ENCODE measurements around the gene EPHA2. TPM values are rescaled to one million over a fixed set of nuclear protein-coding genes. Genes with fewer than 3 reads are reported as not detected.

EPHA2 gene
- total and polyA plus RNA-seq, 4 donors = 2.4 to 5.0 (median 4.0) TPM

GRCh38 chr1:16186655-16187235 is 30.9 kb upstream of the EPHA2 start:
- Histone ChIP-seq H3K4me3 (ENCODE audit: low read depth, low read length) (no peak overlapping the region), H3K36me3 (ENCODE audit: control insufficient read depth, insufficient read depth, low read length) (no peaks in the 10 kb centered on the region), H3K27ac (ENCODE audit: low read depth, low read length) (no peak overlapping the region), H3K9me3 (ENCODE audit: control insufficient read depth, insufficient read depth, low read length) (no peaks in the 10 kb centered on the region), H3K4me1 (ENCODE audit: control insufficient read depth, insufficient read depth, low read length) (peaks cover 36% of the 10 kb centered on the region), H3K27me3 (ENCODE audit: control insufficient read depth, insufficient read depth, low read length) (no peaks in the 10 kb centered on the region)
- no peak for DNase-seq (ENCODE audit: low read depth in 4 of 6, low spot score in 6 of 6)
- WGBS (ENCODE audit: insufficient coverage) = 82% methylated on average over 4 of the region's 9 CpGs

GRCh38 chr1:16184557-16185303 is 28.9 kb upstream of the EPHA2 start:
- peaks cover 27% of the 10 kb centered on the region for H3K4me1 ChIP-seq (ENCODE audit: control insufficient read depth, insufficient read depth, low read length)
- H3K4me3 ChIP-seq (ENCODE audit: low read depth, low read length) = no peak overlapping the region
- DNase-seq (ENCODE audit: low read depth in 4 of 6, low spot score in 6 of 6) = no peak
- no peak overlapping the region for H3K27ac ChIP-seq (ENCODE audit: low read depth, low read length)
- no peaks in the 10 kb centered on the region for H3K36me3 ChIP-seq (ENCODE audit: control insufficient read depth, insufficient read depth, low read length)
- WGBS (ENCODE audit: insufficient coverage) = 92% methylated on average over 10 of the region's 10 CpGs
- no peaks in the 10 kb centered on the region for H3K9me3 ChIP-seq (ENCODE audit: control insufficient read depth, insufficient read depth, low read length)
- H3K27me3 ChIP-seq (ENCODE audit: control insufficient read depth, insufficient read depth, low read length) = no peaks in the 10 kb centered on the region

- Histone ChIP-seq H3K4me1 (ENCODE audit: control insufficient read depth, insufficient read depth, low read length) (peaks cover 20% of the 10 kb centered on the region), H3K4me3 (ENCODE audit: low read depth, low read length) (no peak overlapping the region), H3K27me3 (ENCODE audit: control insufficient read depth, insufficient read depth, low read length) (no peaks in the 10 kb centered on the region), H3K9me3 (ENCODE audit: control insufficient read depth, insufficient read depth, low read length) (no peaks in the 10 kb centered on the region), H3K27ac (ENCODE audit: low read depth, low read length) (no peak overlapping the region), H3K36me3 (ENCODE audit: control insufficient read depth, insufficient read depth, low read length) (no peaks in the 10 kb centered on the region)
- 82% methylated on average over 16 of the region's 19 CpGs for WGBS (ENCODE audit: insufficient coverage)
- DNase-seq (ENCODE audit: low read depth in 4 of 6, low spot score in 6 of 6) = no peak
Observed at GRCh38 chr1:16183765-16184556, 28.1 kb upstream of the EPHA2 start.

- H3K27me3 ChIP-seq (ENCODE audit: control insufficient read depth, insufficient read depth, low read length) = no peaks in the 10 kb centered on the region
- no peaks in the 10 kb centered on the region for H3K9me3 ChIP-seq (ENCODE audit: control insufficient read depth, insufficient read depth, low read length)
- 74% methylated on average over 11 of the region's 13 CpGs for WGBS (ENCODE audit: insufficient coverage)
- DNase-seq (ENCODE audit: low read depth in 4 of 6, low spot score in 6 of 6) = no peak
- H3K4me3 ChIP-seq (ENCODE audit: low read depth, low read length) = no peak overlapping the region
- H3K27ac ChIP-seq (ENCODE audit: low read depth, low read length) = no peak overlapping the region
- no peaks in the 10 kb centered on the region for H3K36me3 ChIP-seq (ENCODE audit: control insufficient read depth, insufficient read depth, low read length)
- H3K4me1 ChIP-seq (ENCODE audit: control insufficient read depth, insufficient read depth, low read length) = peaks cover 18% of the 10 kb centered on the region
Observed at GRCh38 chr1:16183179-16183578, 27.3 kb upstream of the EPHA2 start.

GRCh38 chr1:16181887-16182719 is 26.2 kb upstream of the EPHA2 start:
- Histone ChIP-seq H3K27me3 (ENCODE audit: control insufficient read depth, insufficient read depth, low read length) (no peaks in the 10 kb centered on the region), H3K9me3 (ENCODE audit: control insufficient read depth, insufficient read depth, low read length) (no peaks in the 10 kb centered on the region), H3K4me1 (ENCODE audit: control insufficient read depth, insufficient read depth, low read length) (peaks cover 20% of the 10 kb centered on the region), H3K27ac (ENCODE audit: low read depth, low read length) (peak overlapping the region; percentile 85), H3K4me3 (ENCODE audit: low read depth, low read length) (no peak overlapping the region), H3K36me3 (ENCODE audit: control insufficient read depth, insufficient read depth, low read length) (no peaks in the 10 kb centered on the region)
- 65% methylated on average over 14 of the region's 18 CpGs for WGBS (ENCODE audit: insufficient coverage)
- peak in 1 of 6 donors; percentile 54 for DNase-seq (ENCODE audit: low read depth in 4 of 6, low spot score in 6 of 6)

- Histone ChIP-seq H3K36me3 (ENCODE audit: control insufficient read depth, insufficient read depth, low read length) (no peaks in the 10 kb centered on the region), H3K4me1 (ENCODE audit: control insufficient read depth, insufficient read depth, low read length) (peaks cover 37% of the 10 kb centered on the region), H3K27me3 (ENCODE audit: control insufficient read depth, insufficient read depth, low read length) (no peaks in the 10 kb centered on the region), H3K9me3 (ENCODE audit: control insufficient read depth, insufficient read depth, low read length) (no peaks in the 10 kb centered on the region), H3K27ac (ENCODE audit: low read depth, low read length) (no peak overlapping the region), H3K4me3 (ENCODE audit: low read depth, low read length) (no peak overlapping the region)
- DNase-seq (ENCODE audit: low read depth in 4 of 6, low spot score in 6 of 6) = no peak
- WGBS (ENCODE audit: insufficient coverage) = 47% methylated on average over 2 of the region's 13 CpGs
Observed at GRCh38 chr1:16180291-16180824, 24.5 kb upstream of the EPHA2 start.

GRCh38 chr1:16178596-16179497 is 23.0 kb upstream of the EPHA2 start:
- Histone ChIP-seq H3K4me1 (ENCODE audit: control insufficient read depth, insufficient read depth, low read length) (peaks cover 52% of the 10 kb centered on the region), H3K27ac (ENCODE audit: low read depth, low read length) (no peak overlapping the region), H3K9me3 (ENCODE audit: control insufficient read depth, insufficient read depth, low read length) (no peaks in the 10 kb centered on the region), H3K27me3 (ENCODE audit: control insufficient read depth, insufficient read depth, low read length) (no peaks in the 10 kb centered on the region), H3K4me3 (ENCODE audit: low read depth, low read length) (no peak overlapping the region), H3K36me3 (ENCODE audit: control insufficient read depth, insufficient read depth, low read length) (no peaks in the 10 kb centered on the region)
- WGBS (ENCODE audit: insufficient coverage) = 85% methylated on average over 17 of the region's 19 CpGs
- DNase-seq (ENCODE audit: low read depth in 4 of 6, low spot score in 6 of 6) = no peak

- no peaks in the 10 kb centered on the region for H3K36me3 ChIP-seq (ENCODE audit: control insufficient read depth, insufficient read depth, low read length)
- 90% methylated on average over 2 of the region's 4 CpGs for WGBS (ENCODE audit: insufficient coverage)
- no peak overlapping the region for H3K4me3 ChIP-seq (ENCODE audit: low read depth, low read length)
- no peaks in the 10 kb centered on the region for H3K9me3 ChIP-seq (ENCODE audit: control insufficient read depth, insufficient read depth, low read length)
- peaks cover 62% of the 10 kb centered on the region for H3K4me1 ChIP-seq (ENCODE audit: control insufficient read depth, insufficient read depth, low read length)
- no peak for DNase-seq (ENCODE audit: low read depth in 4 of 6, low spot score in 6 of 6)
- no peaks in the 10 kb centered on the region for H3K27me3 ChIP-seq (ENCODE audit: control insufficient read depth, insufficient read depth, low read length)
- H3K27ac ChIP-seq (ENCODE audit: low read depth, low read length) = peak overlapping the region; percentile 25
Observed at GRCh38 chr1:16177306-16177705, 21.4 kb upstream of the EPHA2 start.

All from spinal cord (tissue), 10 donors.